GM12873 (cell line): ENCODE results near the gene RFLNA.

ENCODE experiments used
- TF ChIP-seq, protein P1 (sequence below): IDR thresholded peaks from 2 replicates; pipeline ENCODE4 v1.5.1; 2012; ENCODE audit warnings: low read depth, mild to moderate bottlenecking, moderate library complexity, low read length, control low read depth; ENCODE audit not compliant: insufficient read depth; ENCODE audit errors: missing control alignments

Gene RFLNA

DNA sequence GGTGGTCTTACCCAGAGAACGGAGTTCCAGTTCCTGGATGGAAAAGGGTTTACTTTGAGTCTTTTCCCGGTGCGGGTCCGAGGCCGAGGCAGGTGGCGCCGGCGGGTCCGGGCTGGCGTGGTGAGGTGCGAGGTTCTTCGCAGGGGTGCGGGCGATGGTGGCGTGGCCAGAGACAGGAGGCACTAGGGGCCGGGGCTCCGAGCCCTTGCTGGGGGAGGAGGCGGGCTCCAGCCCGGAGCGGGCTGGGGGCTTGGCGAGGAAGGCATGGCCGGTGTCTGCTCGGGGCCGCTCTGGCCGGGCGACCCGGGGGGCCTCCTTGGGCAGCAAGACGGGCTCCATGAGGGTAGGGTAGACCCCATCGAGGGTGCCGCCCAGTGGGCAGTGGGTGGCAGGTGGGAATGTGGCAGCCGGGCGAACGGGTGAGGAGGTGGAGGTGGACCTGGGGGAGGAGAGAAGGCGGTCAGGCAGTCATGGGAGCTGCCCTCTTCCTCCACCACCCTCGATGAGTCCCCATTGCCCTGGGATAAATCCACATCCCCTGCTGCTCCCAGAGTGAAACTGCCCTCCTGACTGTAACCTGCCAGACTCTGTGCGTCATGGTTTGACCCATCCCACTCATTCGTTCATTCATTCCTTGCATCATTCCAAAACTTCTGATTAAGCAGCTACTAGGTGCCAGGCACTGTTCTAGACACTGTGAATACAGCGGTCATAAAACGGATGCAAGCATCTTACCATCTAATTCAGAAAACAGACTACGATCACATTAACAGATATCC lies 42.0 kb downstream of the RFLNA start:
- TF ChIP-seq, protein P1, sequence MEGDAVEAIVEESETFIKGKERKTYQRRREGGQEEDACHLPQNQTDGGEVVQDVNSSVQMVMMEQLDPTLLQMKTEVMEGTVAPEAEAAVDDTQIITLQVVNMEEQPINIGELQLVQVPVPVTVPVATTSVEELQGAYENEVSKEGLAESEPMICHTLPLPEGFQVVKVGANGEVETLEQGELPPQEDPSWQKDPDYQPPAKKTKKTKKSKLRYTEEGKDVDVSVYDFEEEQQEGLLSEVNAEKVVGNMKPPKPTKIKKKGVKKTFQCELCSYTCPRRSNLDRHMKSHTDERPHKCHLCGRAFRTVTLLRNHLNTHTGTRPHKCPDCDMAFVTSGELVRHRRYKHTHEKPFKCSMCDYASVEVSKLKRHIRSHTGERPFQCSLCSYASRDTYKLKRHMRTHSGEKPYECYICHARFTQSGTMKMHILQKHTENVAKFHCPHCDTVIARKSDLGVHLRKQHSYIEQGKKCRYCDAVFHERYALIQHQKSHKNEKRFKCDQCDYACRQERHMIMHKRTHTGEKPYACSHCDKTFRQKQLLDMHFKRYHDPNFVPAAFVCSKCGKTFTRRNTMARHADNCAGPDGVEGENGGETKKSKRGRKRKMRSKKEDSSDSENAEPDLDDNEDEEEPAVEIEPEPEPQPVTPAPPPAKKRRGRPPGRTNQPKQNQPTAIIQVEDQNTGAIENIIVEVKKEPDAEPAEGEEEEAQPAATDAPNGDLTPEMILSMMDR = no peak

DNA sequence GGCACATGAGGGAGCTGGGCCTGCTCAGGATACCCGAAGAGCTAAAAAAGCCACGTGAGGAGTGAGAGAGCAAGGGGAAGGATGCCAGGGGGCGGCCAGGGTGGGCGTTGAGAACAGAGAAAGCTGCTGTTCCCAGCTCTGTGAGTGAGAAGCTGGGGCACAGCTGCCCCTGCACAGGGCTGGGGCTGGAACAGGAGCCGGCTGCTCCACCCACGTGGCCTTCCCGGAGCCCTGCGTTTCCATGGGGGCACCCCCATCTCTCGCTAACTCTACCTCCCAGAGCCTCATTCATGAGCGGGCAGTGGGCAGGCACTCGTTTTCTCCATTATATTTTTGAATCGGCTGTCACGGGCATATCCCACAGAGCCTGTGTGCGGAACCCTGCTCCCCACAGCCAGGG lies 42.7 kb downstream of the RFLNA start:
- TF ChIP-seq, protein P1 = no peak

DNA sequence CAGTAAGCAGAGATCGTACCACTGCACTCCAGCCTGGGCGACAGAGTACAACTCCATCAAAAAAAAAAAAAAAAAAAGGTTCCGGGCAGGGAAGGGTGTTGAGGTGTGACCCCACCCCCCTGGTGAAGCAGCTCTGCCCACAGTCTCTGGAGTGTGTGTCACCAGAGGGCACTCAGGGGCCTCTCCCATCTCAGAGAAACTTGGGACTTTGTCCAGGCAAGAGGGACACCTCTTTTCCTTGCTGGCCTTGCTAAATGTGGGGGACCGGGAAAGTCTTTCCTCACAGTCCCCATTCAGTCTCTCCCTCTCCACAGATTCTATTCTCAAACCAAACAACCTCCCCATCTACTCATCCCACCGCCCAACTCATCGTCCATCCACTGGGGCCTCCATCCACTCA lies 43.6 kb downstream of the RFLNA start:
- TF ChIP-seq, protein P1 = no peak

DNA sequence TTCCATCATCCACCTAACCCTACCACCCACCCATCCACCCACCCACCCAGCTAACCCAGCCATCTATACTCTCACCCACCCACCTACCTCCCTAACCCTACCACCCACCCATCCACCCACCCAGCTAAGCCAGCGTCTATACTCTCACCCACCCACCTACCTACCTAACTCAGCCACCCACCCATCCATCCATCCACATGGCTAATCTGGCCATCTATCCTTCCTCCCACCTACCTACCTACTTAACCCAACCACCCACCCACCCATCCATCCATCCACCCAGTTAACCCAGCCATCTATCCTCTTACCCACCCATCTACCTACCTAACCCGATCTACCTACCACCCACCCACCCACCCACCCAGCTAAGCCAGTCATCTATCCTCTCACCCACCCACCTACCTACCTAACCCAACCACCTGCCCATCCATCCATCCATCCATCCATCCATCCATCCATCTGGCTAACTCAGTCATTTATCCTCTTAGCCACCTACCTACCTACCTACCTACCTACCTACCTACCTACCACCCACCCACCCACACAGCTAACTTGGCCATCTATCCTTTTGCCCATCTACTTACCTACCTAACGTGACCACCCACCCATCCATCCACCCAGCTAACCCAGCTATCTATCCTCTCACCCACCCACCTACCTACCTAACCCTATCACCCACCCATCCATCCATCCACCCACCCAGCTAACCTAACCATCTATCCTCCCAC lies 44.1 kb downstream of the RFLNA start:
- TF ChIP-seq, protein P1 = no peak

DNA sequence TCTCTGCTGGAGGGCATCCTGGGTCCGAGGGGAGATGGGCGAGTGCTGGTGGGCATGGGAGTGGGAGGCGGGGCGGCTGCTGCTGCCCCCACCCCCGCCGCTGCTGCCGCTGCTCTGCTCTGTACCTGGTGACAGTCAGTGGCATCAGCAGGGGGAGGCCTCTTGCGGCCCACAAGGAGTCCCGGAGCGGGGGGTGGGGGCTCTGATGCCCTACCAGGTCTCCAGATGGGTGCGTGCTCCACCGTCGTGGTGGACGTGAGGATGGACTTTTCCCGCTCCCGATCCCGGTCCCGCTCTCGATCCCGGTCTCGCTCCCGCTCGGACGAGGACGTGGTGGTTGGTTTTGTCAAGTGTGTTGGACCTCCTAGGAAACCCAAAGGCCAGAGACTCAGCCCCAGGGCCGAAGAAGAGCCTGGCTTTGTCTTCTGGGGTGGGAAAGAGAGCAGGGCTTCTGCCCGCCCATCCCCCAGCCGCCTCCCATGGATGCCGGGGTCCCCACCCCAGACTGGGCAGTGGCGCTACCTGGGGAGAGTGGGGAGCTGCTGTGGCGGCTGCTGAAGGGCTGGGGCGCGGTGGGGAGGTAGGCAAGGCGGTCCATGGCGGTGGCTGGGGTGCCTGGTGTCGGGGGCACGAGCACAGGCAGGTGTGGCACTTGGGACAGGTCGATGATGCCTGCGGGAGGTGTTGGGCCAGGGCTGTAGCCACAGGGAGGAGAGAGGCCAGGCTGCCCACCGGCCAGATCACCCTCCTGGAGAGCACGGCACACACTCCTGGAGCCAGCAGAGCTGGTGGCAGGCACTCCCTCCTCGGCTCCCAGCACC lies 45.4 kb downstream of the RFLNA start:
- TF ChIP-seq, protein P1 = no peak

DNA sequence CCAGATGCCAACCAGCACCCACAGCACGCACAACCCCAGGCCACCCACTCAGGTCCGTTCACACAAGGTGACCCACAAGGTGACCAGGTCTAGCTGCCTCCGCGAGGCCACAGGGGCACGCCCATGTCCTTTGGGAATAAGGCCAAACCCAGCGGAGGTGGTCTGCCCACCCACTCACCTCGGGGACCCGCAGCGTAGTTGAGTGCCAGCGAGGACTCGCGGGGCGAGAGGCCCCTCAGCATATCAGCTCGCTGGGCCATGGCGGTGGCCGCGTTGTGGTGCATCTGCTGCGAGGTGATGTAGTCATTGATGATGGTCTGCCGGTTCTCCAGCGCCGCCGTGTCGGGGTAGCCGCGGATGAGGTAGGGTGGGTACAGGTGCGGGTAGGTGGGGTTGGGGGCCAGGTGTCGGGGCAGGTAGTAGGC lies 46.8 kb downstream of the RFLNA start:
- TF ChIP-seq, protein P1 = no peak

DNA sequence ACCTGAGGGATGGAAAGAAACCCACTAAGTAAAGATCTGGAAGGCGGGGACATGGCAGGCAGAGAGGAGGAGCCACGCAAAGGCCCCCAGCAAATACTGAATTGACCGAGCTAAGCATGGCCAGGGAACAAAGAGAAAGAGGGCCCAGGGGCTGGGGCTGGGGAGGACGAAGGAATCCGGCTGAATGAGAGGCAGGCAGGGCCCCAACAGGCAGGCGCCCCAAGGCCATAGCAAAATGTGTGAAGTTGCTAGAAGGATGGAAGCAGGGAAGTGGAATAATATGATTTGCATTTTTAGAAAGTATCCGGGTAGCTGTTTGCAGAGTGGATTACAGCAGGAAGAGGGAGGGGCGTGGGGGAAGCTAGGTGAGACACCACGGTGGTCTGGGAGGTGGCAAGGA lies 49.1 kb downstream of the RFLNA start:
- TF ChIP-seq, protein P1 = no peak
